ENCODE data around the gene SETBP1.

- TF ChIP-seq NFATC3 (IDR thresholded peaks at IDR 0.05), result no peak
- TF ChIP-seq FOXK2 (conservative IDR thresholded peaks at IDR 0.05 in 1 of 2, IDR thresholded peaks at IDR 0.05 in 1 of 2; ENCODE audit: low read depth in 2 of 2), result no peak
- TF ChIP-seq POLR2A (conservative IDR thresholded peaks at IDR 0.05), result no peak
- TF ChIP-seq ATF4 (CRISPR knock-in tag; IDR thresholded peaks at IDR 0.05), result no peak
Observed at GRCh38 chr18:44997174-44997573, 316.5 kb downstream of the SETBP1 start.
